CD4-positive, alpha-beta T cell treated with Interleukin-10 for 1 hour (primary cell): ENCODE data around the gene PES1.
"Not testable (repeated sequence)": the region's sequence is repeated elsewhere in the genome, so short reads cannot be mapped to it uniquely, and the experiment has no call there.

Experiments used
- DNase-seq: peaks from one replicate; pipeline ENCODE4 v3.0.0-alpha.2; 2020

Gene PES1

DNA sequence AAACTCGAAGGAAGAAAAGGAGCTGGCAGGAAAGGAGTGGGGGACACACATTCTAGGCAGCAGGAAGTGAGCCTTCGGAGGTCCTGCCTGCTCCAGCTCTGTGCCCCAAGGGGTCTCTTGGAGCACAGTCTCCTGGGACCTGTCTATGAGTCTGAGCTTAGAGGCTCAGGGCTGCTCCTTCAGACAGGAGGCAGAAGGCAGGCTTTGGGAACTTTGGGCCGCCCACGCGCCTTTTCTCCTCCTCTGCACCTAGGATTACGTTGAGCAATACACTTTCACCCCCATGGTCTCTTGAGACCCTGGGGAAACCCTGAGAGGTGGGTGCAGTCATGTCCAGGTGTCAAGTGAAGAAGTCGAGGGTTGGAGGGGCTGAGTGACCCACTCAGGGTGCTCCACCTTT is 16.2 kb upstream of the PES1 start:
- no peak for DNase-seq

DNA sequence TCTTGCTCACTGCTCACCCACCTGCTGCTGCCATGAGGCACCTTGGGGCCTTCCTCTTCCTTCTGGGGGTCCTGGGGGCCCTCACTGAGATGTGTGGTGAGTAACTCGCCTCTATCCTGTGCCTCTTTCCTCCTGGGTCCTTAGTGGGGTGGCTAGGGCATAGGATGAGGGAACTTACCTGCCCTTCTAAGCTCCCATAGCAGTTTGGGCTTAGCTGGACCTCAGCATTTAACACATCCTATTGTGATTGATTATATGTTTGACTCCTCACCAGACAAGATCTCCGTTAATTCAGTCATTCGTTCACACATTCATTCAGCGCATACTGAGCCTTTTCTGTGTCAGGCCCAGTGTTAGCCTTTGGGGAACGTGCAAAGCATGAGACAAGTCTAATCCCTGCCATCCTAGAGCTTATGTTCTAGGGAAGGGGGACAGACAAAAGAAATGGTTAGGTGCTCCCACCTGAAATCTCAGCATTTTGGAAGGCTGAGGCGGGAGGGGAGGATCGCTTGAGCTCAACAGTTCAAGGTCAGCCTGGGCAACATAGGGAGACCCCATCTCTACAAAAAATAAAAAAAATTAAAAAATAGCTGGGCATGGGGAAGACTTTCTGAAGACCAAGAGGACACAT is 15.7 kb upstream of the PES1 start:
- DNase-seq: no peak

DNA sequence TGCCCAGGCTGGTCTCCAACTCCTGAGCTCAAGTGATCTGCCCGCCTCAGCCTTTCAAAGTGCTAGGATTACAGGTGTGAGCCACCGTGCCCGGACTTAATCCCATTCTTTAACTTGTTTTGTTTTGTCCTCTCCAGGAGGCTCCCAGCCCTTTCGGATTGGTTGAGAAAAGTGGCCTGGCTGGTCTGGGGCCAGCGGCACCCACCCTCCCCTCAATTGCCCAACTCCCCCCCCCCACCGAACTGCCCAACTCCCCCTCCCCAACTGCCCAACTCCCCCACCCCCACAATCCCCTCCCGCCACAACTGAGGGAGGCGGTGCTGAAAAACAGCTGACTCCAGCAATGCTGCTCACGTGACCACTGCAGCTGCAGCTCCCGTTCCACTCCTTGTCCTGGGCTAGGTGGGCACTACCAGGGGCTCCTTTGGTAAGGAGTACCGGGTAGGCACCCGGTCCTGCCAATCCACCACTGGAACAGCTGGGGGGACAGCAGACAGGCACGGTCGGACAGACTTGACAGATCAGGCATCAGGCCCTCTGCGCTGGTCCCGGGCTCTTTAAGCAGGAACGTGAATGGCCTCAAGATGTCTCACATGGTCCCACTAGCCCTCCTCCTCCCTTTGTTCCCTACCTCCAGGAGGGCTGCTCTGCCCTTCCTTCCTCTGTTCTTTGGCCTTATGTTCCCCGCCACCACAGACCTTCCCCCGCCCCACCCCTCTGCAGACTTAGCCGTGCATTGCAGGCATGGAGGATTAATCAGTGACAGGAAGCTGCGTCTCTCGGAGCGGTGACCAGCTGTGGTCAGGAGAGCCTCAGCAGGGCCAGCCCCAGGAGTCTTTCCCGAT is 15.0 kb upstream of the PES1 start, which contains the start of gene TCN2:
TSS of gene TCN2 (plus strand) at position 720 of the 845 bp plus-strand sequence. CDS start 158 bp downstream, outside the sequence.
- DNase-seq: peak; percentile 28

DNA sequence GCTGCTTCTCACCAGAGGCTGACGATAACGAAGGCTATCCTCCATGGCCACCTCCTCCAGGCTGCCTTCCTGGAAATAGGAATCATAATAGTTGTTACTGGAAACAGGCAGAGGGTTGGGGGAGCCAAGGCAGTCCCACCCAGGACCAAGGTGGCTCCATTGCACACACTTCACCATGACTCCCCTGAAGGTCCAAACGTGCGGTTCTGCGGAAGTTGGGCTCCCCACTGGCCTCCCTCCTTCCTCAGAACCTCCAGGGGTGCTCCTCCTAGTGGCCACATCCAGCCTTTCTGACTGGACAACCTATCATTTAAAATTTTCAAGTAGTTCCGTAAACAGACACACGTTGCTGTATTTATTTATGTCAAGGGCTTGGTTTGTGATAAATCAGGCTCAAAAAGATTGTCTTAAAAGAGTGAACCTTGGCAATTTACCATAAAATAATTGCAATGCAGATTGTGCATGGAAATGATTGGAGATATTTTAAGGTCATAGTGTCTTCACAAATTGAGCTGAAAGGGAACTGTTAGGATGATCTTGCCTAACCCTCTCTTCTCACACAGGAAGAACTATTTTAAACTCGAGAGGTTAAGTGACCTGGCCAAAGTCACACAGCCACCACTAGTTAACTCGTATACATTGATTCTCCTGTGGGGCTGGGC is 13.9 kb upstream of the PES1 start:
- DNase-seq: peak; percentile 53

DNA sequence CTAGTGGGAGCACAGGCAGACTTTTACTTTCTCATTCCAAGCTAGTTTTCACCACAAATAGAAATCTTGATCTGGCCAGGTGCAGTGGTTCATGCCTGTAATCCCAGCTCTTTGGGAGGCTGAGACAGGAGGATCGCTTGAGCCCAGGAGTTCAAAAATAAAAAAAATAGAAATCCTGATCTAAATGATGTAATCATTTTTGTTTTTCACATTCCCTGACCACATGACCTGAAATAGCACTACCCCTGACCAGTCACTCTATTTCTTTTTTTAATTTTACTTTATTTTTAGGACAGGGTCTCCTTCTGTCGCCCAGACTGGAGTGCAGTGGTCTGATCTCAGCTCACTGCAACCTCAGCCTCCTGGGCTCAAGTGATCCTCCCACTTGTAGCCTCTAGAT is 13.0 kb upstream of the PES1 start:
- DNase-seq: no peak

DNA sequence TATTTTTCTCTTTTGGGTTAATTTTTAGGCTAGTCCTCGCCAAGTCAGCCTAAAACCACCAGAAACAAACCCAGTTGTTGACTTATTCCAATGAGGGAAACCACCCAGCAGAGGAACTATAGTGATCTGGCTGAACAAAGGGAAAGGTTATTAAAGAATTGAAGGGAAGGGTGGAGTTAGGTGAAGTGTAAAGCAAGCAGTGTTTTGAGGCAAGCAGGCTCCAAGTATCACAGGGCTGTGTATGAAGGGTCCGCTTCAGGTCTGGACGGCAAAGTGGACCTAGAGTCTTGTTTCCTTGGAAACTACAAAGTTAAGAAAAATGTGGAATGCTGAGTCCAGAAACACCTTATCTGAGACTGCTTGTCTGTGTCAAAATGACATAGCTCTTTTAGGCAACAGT is 12.1 kb upstream of the PES1 start:
- DNase-seq: no peak

DNA sequence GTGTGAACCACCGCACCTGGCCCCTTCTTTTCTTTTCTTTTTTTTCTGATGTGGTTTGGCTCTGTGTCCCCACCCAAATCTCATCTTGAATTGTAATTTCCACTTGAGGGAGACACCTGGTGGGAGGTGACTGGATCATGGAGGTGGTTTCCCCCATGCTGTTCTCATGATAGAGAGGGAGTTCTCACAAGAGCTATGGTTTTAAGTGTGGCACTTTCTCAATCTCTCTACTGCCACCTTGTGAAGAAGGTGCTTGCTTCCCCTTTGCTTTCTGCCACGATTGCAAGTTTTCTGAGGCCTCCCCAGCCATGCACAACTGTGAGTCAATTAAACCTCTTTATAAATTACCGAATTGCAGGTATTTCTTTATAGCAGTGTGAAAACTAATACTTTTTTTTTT is 10.3 kb upstream of the PES1 start:
- peak; percentile 29 for DNase-seq

DNA sequence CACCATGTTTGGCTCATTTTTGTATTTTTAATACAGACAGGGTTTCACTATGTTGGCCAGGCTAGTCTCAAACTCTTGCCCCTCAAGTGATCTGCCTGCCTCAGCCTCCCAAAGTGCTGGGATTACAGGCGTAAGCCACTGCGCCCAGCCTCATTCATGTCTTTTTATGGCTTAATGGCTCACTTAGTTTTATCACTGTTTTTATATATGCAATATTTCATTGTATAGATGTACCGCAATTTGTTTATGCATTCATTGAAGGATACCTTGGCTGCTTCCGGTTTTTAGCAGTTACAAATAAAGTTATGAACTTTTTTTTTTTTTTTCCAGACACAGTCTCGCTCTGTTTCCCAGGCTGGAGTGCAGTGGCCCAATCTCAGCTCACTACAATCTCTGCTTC is 9.8 kb upstream of the PES1 start:
- no peak for DNase-seq

DNA sequence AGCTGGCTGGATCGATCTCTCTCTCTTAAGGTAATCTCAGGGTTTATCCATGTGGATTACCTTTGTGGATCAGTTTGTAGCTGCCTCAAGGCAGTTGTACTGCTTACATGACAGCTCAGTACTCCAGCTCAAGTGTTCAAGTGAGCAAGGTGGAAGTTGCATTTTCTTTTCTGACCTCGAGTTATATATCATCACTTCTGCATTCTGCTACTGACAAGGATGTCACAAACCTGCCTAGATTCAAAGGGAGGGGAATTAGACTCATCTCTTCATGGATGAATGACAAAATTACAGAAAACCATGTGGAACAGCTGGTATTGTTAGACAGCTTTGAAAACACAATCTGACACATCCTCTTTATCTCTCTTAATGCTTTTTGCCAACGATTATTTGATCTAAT is 9.2 kb upstream of the PES1 start:
- DNase-seq: no peak

DNA sequence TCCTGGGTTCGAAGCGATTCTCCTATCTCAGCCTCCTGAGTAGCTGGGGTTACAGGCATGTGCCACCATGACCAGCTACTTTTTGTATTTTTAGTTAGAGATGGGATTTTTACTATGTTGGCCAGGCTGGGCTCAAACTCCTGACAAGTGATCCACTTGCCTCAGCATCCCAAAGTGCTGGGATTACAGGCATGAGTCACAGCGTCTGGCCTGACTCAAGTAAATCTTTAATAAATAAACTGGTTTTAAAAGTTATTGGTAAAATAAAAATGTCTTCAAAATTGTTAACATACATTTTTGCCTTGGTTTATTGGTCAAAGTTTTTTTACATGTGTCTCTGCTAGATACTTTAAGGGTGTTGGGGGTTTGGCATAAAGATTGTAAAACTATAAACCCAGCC is 7.3 kb upstream of the PES1 start:
- DNase-seq: no peak

DNA sequence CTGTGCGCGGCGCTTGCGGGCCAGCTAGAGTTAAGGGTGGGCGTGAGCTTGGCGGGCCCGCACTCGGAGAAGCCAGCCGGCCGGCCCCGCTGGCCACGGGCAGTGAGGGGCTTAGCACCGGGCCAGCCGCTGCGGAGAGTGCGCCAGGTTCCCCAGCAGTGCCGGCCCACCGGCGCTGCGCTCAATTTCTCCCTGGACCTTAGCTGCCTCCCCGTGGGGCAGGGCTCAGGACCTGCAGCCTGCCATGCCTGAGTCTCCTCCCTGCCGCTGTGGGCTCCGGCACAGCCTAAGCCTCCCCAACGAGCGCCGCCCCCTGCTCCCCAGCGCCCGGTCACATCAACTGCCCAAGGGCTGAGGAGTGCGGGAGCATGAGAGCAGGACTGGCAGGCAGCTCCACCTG is 5.2 kb upstream of the PES1 start:
- DNase-seq: no peak

DNA sequence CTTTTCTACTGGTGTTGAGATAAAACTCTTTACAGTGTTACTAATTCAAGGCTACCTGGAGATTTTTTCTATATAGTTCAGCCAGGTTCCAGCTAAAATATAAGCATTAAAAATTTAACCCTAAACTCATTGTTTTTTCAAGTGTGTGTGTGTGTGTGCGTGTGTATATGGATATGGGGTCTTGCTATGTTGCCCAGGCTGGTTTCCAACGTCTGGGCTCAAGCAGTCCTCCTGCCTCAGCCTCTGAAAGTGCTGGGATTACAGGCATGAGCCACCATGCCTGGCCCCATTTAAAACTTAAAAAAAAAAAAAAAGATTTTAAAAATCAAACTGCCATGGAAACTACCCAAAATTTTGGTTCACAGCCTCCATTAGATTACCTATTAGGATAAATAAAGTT is 4.5 kb upstream of the PES1 start:
- no peak for DNase-seq

DNA sequence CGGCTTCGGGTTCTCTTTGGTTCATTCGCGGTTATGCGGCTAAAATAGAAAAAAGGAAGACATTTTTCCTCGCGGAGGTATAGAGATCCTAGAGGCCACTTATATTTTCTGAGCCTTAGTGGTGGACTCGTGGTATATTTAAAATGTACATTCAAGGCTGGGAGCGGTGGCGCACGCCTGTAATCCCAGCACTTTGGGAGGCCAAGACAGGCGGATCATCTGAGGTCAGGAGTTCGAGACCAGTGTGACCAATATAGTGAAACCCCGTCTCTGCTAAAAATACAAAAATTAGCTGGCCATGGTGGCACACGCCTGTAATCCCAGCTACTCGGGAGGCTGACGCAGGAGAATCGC is 627 bp upstream of the PES1 start:
- not testable (repeated sequence) for DNase-seq

DNA sequence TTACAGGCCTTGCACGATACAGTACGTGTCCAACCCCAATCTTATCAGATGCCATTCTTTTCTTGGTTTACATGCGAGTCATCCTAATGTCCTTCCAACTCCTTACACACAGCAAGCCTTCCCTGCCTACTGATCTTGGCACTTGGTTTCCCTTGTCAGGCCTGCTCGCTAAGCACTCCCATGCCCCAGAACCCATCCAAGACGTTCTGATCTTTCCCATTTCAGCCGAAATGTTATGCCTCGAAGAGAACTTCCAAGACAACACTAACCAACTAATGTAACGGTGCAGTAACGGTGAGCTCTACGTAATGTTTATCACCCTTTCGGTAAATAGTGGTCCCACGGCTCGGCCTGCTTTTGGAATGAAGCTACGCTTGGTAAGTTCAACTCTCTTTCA is 521 bp downstream of the PES1 start:
- DNase-seq: no peak

DNA sequence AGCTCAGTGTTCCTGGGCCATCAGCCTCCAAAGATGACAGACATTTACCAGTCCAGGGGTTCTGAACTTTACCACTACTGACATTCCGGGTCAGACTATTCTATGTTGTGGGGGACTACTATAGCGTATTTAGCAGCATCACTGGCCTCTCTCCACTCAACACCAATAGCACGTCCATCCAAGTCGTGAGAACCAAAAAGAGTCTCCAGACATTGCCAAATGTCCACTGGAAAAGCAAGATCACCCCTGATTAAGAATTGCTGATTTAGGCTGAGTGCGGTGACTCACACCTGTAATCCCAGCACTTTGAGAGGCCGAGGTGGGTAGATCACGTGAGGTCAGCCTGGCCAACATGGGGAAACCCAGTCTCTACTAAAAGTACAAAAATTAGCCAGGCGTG is 5.3 kb downstream of the PES1 start:
- DNase-seq: no peak

DNA sequence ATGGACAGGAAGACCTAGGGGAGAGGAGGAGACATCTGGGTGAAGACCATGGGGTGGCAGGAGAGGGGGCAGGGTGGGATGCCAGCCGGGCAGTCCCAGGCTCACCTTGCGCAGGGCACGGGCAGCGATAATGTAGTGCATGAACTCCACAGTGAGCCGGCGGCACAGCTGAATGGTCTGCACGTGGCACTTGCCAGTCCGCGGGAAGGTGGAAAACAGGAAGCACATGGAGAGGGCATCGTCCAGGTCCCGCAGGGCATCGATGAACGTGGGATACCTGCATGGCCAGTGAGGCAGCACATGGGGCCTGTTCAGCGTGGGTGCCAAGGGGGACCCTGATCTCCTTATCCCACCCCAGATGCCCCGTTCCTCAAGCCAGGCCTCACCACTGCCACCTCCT is 7.3 kb downstream of the PES1 start:
- DNase-seq: no peak

DNA sequence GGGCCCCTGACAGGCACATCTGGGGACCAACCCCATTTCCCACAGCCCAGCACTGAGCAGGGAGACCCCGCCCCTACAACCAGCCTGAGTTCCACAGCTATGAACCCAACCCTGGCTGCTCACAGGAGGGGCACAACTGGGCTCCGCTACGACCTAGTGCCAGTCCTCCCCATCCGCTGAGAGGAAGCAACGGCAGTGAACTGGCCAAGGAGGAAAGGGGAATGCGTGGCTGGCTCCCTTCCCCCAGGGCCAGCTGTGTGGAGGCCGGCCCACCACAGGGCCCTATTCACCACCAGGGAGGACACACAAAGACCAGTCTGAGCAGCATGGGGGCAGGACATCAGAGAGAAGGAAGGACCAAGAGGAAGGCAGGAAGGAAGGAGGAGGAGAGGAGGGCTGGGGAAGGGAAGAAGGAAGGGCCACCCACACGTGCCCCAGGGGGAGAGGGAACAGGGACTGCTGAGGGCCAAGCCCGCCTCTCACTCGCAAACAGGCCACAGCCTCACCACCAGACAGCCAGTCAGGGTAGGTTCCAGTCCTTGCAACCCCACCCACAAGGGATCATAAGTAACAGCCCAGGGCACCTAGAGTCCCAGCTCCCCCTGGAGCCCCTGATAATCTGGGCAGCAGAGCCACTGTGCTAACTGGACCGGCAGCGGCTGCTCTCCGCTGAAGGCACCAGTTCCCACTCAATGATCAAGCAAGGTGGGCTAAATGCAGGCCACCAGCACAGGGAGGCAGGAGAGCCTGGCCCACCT is 8.7 kb downstream of the PES1 start:
- no peak for DNase-seq

DNA sequence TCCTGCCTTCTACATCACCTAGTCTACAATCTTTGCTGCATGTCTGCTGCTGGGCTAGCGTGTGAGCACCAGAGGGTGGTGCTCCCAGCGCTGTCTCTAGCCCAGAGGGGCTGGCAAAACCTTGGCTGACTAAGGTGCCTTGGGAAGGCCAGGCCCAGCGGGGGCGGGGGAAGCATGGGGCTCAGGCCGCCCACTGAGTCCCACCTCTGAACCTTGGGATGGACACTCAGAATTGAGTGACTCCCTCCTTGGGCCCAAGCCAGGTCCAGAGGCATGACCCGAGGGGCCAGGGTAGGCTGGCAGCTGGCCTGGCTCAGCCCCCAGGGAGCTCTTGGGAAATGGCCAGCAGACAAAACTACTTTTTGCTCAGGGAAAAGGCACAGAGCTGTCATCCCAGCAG is 9.7 kb downstream of the PES1 start:
- no peak for DNase-seq

DNA sequence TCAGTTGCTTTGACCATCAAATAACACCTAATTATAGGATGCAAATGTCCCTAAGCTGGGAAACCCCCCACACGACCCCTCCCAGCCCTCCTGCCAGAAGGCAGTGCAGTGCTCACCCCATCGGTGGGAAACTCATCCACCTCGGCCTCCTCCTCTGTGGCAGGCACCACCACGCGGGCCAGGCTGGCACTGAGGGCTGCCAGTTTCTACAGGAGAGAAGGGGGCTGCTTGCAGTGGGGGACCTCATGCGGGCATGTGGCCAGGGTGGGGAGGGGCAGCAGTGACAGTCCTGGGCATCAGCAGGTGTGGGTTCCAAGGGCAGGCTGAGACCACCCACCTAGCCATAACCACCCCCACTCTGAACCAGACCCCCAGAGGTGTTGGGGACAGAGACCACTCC is 10.8 kb downstream of the PES1 start:
- DNase-seq: no peak

DNA sequence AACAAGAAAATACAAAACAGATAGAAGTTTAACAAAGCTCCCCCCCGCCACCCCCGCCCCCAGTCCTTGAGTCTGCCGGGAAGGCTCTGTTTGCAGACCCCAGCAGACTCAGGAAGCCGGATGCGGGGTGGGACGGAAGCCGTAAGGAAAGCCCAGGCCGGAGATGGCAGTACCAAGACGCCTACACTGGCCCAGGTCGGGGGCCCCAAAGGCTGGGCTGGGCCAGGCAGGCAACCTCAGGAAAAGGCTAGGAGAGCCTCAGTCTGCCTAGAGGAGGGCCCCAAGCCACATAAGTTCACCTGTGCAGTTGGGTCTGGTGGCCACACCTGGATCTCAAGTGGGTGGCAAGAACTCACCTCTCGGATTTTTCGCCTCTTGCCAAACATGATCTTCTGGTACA is 13.2 kb downstream of the PES1 start:
- no peak for DNase-seq

DNA sequence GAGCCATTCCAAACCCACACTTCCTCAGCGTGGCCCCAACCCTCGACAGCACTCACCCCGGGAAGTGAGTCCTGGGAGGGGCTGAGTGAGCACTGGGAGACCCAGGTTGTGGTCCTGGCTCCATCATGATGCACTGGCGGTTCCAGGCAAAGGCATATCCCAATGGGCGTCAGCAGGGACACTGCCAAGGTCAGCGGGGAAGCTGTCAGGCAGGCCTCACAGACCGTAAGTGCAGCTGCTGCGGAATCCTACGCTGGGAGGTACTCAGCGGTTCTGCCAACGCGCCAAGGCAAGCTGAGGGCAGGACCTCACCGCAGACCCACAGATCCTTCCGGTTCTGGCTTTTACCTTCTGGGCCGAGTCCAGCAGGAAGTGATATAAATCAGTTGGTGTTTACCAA is 15.9 kb downstream of the PES1 start:
- DNase-seq: no peak

DNA sequence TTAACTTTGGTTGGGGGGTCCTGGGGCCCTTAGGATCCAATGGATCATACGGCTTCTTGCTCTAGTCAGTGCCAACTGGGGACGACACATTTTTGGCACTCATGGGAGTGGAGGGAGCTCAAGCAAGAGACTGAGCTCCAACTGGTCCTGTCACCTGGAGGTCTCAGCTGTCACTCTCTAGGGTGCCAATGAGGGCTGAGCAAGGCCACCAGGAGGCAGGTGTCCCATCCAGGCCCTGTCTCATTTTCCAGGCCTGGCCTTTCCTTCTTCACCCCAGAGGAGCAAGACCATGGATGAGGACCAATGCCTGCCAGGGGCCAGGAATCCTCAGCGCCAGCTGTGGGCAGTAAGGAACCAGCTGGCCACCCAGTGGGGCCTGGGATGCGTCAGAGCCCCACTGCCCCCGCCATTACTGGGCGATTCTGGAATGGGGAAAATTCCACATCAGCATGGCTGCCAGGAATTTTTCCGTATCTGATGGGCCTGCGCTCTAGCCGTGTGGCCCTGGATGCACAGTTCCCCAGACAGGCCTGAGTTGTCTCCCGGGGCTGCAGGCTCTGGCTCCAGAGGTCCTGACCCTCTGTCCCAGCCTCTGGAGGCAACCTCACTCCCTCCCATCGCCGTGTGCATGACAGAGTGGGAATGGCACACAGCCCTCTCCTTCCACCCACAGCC is 16.6 kb downstream of the PES1 start:
- DNase-seq: no peak
